Right lobe of liver (tissue), 6 donors: Measurements from ENCODE around the gene CD207. TPM values are rescaled to one million over a fixed set of nuclear protein-coding genes. Genes with fewer than 3 reads are reported as not detected.
"Not testable (repeated sequence)": the region's sequence is repeated elsewhere in the genome, so short reads cannot be mapped to it uniquely, and the experiment has no call there.

Experiments
- ATAC-seq, 4 donors: fragments of 200-7000 bp; cut with Tn5 transposase; one replicate each; pipeline ENCODE4 v1.9.1; 2020; ENCODE audit warnings: mild to moderate bottlenecking in 4 of 4, moderate library complexity in 4 of 4
- DNase-seq, 3 donors: peaks; one replicate each; pipeline ENCODE4 v3.0.0-alpha.2; 2020
- H3K27ac ChIP-seq, 3 donors: fragments of 200-600 bp; one replicate each; pipeline ENCODE4 v1.8.0; 2022
- H3K27me3 ChIP-seq, 2 donors: fragments of 200-600 bp; one replicate each; pipeline ENCODE4 v1.8.0; 2022
- H3K36me3 ChIP-seq, 4 donors: fragments of 200-600 bp; sonication (generic) in 1 of 4; one replicate each; pipeline versions ENCODE4 v1.5.1 to v1.8.0; 2017 to 2022; ENCODE audit warnings: control low read depth in 1 of 4
- H3K4me1 ChIP-seq, 4 donors: fragments of 200-600 bp; sonication (generic) in 1 of 4; one replicate each; pipeline versions ENCODE4 v1.5.1 to v1.8.0; 2017 to 2022; ENCODE audit warnings: control low read depth in 1 of 4
- H3K4me3 ChIP-seq, 3 donors: fragments of 200-600 bp; one replicate each; pipeline ENCODE4 v1.8.0; 2022
- H3K9me3 ChIP-seq, 4 donors: fragments of 200-600 bp; sonication (generic) in 1 of 4; one replicate each; pipeline versions ENCODE4 v1.5.1 to v1.8.0; 2017 to 2022; ENCODE audit warnings: control low read depth in 1 of 4
- POLR2A ChIP-seq: fragments of 450-650 bp; IDR thresholded peaks from one replicate; pipeline ENCODE4 v1.6.1; 2017; ENCODE audit warnings: antibody characterized with exemption, mild to moderate bottlenecking
- WGBS: methylation state at CpG from one replicate; pipeline ENCODE4 v1.1.6; 2018; ENCODE audit warnings: low coverage, low lambda C conversion rate; ENCODE audit not compliant: insufficient coverage; ENCODE audit errors: missing lambda C conversion rate; 5-methylcytosine and 5-hydroxymethylcytosine counted together
- intact Hi-C, 2 donors: fragments of 100-400 bp; cut with DNase I; formaldehyde crosslinking; loops; one replicate each; pipeline versions ENCODE4 v1.11.2 to v1.14.1; 2022
- long read RNA-seq: library from polyadenylated mRNA; unstranded; transcript quantifications from one replicate; pipeline ENCODE4 v2.0.0, GENCODE V29; 2019
- total RNA-seq, 6 experiments: library from RNA; depleted of rRNA in 2 of 6; stranded (reverse); fragments of >200 nt in 2 of 6; fragmentation: NEBNext Ultra II Directional in 3 of 6; extraction: Animal tissue kit (Norgen Biotek cat#: 25700) in 3 of 6; gene quantifications; one replicate each; pipeline versions ENCODE4 v1.1.0 to v1.2.4, GENCODE V29; 2016 to 2023
- TF ChIP-seq, protein P1 (sequence below), 4 donors: fragments of 200-600 bp in 3 of 4; fragments of 450-650 bp in 1 of 4; IDR thresholded peaks; one replicate each; pipeline versions ENCODE4 v1.5.1 to v1.8.0; 2016 to 2022; ENCODE audit warnings: antibody characterized with exemption in 4 of 4, mild to moderate bottlenecking in 2 of 4
- donor health status: DM: no; HTN: yes; CAD: no.
- donor health status: DM: no; HTN: no; CAD: no.
- donor health status: DM: no; HTN: no; CAD: no.
- donor health status: DM: no; HTN: yes; CAD: no.
- donor health status: DM: no; HTN: yes; CAD: no.

CD207 gene
- total RNA-seq = under 1 TPM in 1 of 6 experiments, not detected in 5; 0.16 TPM
- long read RNA-seq = 0 reads

DNA sequence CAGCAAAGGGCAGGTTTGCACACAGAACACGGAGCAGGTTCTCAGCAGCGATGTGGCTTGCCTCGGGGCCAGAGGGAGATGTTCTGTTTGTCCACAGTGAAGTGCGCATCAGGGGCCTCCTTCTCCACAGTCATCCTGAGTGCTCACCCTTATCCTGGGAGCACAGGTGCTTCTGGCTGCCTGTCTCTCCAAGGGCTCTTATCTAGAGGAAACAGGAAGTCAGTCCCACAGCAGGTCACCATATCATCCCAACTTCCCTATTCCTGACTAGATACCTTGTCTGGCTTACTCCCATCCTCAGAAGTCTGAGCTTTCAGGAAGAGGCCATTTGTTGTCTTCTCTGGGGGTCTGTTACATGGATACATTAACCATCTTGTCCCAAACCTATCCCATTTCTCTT, at the start of gene CD207:
CD207 (minus strand) TSS at position 174 of the 400 bp plus-strand sequence; CDS start at position 134, 40 bp downstream.
- Histone ChIP-seq H3K4me3 (no peak within 1 kb of the TSS), H3K27me3 (no peaks in the 10 kb centered on the region), H3K27ac (no peak within 1 kb of the TSS), H3K36me3 (no peaks in the 10 kb centered on the region), H3K4me1 (no peaks in the 10 kb centered on the region), H3K9me3 (no peaks in the 10 kb centered on the region)
- ATAC-seq = no peak
- no peak for DNase-seq
- WGBS = 50% methylated on average over 1 of the region's 4 CpGs
- TF ChIP-seq, protein P1, sequence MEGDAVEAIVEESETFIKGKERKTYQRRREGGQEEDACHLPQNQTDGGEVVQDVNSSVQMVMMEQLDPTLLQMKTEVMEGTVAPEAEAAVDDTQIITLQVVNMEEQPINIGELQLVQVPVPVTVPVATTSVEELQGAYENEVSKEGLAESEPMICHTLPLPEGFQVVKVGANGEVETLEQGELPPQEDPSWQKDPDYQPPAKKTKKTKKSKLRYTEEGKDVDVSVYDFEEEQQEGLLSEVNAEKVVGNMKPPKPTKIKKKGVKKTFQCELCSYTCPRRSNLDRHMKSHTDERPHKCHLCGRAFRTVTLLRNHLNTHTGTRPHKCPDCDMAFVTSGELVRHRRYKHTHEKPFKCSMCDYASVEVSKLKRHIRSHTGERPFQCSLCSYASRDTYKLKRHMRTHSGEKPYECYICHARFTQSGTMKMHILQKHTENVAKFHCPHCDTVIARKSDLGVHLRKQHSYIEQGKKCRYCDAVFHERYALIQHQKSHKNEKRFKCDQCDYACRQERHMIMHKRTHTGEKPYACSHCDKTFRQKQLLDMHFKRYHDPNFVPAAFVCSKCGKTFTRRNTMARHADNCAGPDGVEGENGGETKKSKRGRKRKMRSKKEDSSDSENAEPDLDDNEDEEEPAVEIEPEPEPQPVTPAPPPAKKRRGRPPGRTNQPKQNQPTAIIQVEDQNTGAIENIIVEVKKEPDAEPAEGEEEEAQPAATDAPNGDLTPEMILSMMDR (IDR thresholded peaks at IDR 0.05) = no peak
- TF ChIP-seq POLR2A = no peak
- intact Hi-C loops = no loop called here

DNA sequence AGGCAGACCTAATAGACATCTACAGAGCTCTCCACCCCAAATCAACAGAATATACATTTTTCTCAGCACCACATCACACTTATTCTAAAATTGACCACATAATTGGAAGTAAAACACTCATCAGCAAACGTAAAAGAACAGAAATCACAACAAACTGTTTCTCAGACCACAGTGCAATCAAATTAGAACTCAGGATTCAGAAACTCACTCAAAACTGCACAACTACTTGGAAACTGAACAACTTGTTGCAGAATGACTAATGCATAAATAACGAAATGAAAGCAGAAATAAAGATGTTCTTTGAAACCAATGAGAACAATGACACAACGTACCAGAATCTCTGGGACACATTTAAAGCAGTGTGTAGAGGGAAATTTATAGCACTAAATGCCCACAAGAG, 42.9 kb upstream of the CD207 start:
- not testable (repeated sequence) for DNase-seq, H3K27me3 ChIP-seq, H3K4me1 ChIP-seq, H3K27ac ChIP-seq, ATAC-seq, H3K4me3 ChIP-seq, H3K36me3 ChIP-seq, H3K9me3 ChIP-seq
- 33% methylated on average over 3 of the region's 3 CpGs for WGBS
- intact Hi-C loops = loop anchor here (10.0 kb wide), 1 partner anchor 46 kb away; no protein-coding TSS in a partner anchor

DNA sequence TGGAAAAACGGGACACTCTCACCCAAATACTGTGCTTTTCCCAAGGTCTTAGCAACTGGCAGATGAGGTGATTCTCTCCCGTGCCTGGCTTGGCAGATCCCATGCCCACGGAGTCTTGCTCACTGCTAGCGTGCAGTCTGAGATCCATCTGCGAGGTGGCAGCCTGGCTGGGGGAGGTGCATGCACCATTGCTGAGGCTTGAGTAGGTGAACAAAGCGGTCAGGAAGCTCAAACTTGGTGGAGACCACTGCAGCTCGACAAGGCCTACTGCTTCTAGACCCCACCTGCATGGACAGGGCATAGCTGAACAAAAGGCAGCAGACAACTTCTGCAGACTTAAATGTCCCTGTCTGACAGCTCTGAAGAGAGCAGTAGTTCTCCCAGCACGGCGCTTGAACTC, 40.5 kb upstream of the CD207 start:
- not testable (repeated sequence) for DNase-seq, H3K9me3 ChIP-seq, H3K36me3 ChIP-seq, H3K4me1 ChIP-seq, H3K27ac ChIP-seq, ATAC-seq, H3K4me3 ChIP-seq
- intact Hi-C loops = loop anchor here (10.0 kb wide), 1 partner anchor 49 kb away; no protein-coding TSS in a partner anchor
- peaks cover 0 to 10% of the 10 kb centered on the region in 2 donors for H3K27me3 ChIP-seq
- WGBS = 20% methylated on average over 1 of the region's 9 CpGs

DNA sequence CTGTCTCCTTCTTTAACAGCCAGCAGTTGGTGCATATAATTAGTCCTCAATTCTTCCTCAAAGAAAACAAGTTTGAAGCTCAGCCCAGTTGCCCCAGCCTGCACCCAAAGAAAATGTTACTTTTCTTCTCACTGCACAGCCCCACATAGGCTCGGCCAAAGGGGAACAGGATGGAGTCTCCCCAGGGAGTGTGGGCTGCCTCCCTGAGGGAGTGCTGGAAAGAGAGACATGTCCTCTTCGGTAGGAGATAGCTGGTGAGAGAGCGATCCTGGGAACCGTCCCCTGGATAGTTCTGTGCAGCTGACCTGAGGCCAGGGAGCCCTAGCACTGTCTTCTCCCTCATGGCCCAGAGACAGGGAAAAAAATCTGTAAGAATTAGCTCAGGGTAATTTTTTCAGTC, 37.9 kb upstream of the CD207 start:
- H3K4me1 ChIP-seq = peaks cover 0 to 3% (median 0%) of the 10 kb centered on the region in 4 donors
- no peak for ATAC-seq
- no peaks in the 10 kb centered on the region for H3K9me3 ChIP-seq
- H3K36me3 ChIP-seq = no peaks in the 10 kb centered on the region
- 23% methylated on average over 3 of the region's 4 CpGs for whole genome bisulfite sequencing
- H3K4me3 ChIP-seq = no peak overlapping the region
- TF ChIP-seq POLR2A = no peak
- TF ChIP-seq, protein P1 (IDR thresholded peaks at IDR 0.05) = no peak
- no peak for DNase-seq
- intact Hi-C loops = loop anchor here (10.0 kb wide), 1 partner anchor 51 kb away; no protein-coding TSS in a partner anchor
- H3K27ac ChIP-seq = no peak overlapping the region
- H3K27me3 ChIP-seq = peaks cover 0 to 10% of the 10 kb centered on the region in 2 donors

DNA sequence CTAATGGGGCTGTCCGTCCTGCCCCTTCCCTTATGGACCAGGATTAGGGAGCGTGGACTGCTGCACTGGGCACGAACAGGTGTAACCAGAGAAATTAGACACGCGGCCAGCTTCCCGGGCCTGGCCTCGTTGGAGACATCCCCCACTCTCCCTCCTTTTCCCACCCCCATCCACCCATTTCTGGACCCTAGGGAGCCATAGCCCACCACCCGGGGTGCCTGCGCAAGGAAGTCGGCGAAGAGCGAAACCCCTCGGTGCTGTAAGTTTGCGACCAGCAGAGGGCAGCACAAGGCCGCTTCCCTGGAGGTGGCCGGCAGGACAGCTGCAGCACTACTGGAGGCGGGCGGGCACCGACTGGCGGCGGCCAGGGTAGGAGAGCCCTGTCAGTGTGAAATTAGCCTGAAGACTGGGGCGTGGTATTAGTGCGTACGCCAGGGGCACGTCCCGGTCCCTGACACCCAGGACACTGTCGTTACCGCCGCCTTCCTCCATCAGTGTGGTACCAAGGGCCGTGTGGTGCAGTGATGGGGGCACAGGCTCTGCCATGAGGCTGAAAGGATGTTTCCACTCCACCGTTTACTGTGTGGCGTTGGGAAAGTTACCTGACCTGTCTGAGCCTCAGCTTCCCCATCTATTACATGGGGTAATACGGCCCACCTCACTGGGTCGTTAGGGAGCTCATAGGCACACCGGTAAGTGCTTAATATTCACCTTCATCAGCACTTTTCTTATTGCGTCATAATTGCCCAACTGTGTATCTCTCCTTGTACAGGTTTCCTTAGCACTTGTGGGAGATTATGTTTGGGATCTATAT, 36.0 kb upstream of the CD207 start:
- no peak overlapping the region for H3K4me3 ChIP-seq

More for the DNA sequence above, 36.0 kb upstream of the CD207 start:
- Histone ChIP-seq H3K27ac (no peak overlapping the region), H3K27me3 (peaks cover 0 to 10% of the 10 kb centered on the region in 2 donors), H3K4me1 (peaks cover 0 to 3% (median 0%) of the 10 kb centered on the region in 4 donors), H3K36me3 (no peaks in the 10 kb centered on the region), H3K9me3 (no peaks in the 10 kb centered on the region)
- ATAC-seq = peak; percentile 98 to 100 (median 98)
- TF ChIP-seq, protein P1 (IDR thresholded peaks at IDR 0.05) = peak; percentile 81 to 92 (median 88)
- TF ChIP-seq POLR2A = no peak
- WGBS = 8% methylated on average over 9 of the region's 36 CpGs
- intact Hi-C loops = loop anchor here (10.0 kb wide), 1 partner anchor 53 kb away; no protein-coding TSS in a partner anchor
- DNase-seq = peak; percentile 85 to 90 (median 87)
